ENCODE measurements around the gene NT5DC3.

- no peak for TF ChIP-seq CTCF (conservative IDR thresholded peaks at IDR 0.05 in 1 of 2, IDR thresholded peaks at IDR 0.05 in 1 of 2; ENCODE audit: extremely low read depth in 1 of 2, insufficient read depth in 1 of 2, low read depth in 1 of 2, low read length in 2 of 2)
- no peak for TF ChIP-seq EZH2 (IDR thresholded peaks at IDR 0.05; ENCODE audit: borderline replicate concordance, low read length)
These were observed 21.1 kb downstream of the NT5DC3 start for GRCh38 chr12:103819892-103820291.

Data from mammary epithelial cell (primary cell).